HepG2 (cell line): ENCODE results near the gene SELENOT. TPM values are rescaled to one million over a fixed set of nuclear protein-coding genes. Genes with fewer than 3 reads are reported as not detected.

ENCODE experiments used
- ATAC-seq: fragments of 200-7000 bp; cut with Tn5 transposase; 3 replicates; pipeline ENCODE4 v1.9.1; 2020; ENCODE audit warnings: mild to moderate bottlenecking, moderate library complexity
- BruUV-seq: library from RNA; stranded (reverse); fragments of 400-500 nt; replicated peaks from 2 replicates; lab custom pipeline; 2021; lab: Mats Ljungman, UMichigan
- CTCF ChIA-PET: fragments of 300-600 bp; formaldehyde crosslinking; extraction: SDS; loops from one replicate; lab custom pipeline; 2021; ENCODE audit warnings: low total read pairs, inconsistent platforms, low intra/inter-chr PET ratio; lab: Yijun Ruan, JAX
- POLR2A ChIA-PET: fragments of 350-600 bp; sonication (Branson Sonifier 250); formaldehyde crosslinking; loops from one replicate; lab custom pipeline; 2020; ENCODE audit warnings: antibody characterized with exemption, inconsistent platforms; lab: Yijun Ruan, JAX
- DNase-seq: peaks from one replicate; pipeline ENCODE4 v3.0.0-alpha.2; 2015; ENCODE audit warnings: low spot score
- FAIRE-seq: peaks from 3 replicates; lab custom pipeline; 2011; peaks lifted over from hg19 to GRCh38; lab: Jason Lieb, UNC
- H2AFZ ChIP-seq: one replicate; pipeline ENCODE4 v1.6.1; 2011; ENCODE audit warnings: low read length, inconsistent platforms
- H3K27ac ChIP-seq: fragments of 300-600 bp; 3 replicates; pipeline ENCODE4 v1.8.0; 2011; ENCODE audit warnings: mixed run types, mild to moderate bottlenecking, mixed read lengths, low read length, inconsistent platforms; ENCODE audit not compliant: insufficient read depth; ENCODE audit errors: extremely low read length
- H3K27me3 ChIP-seq, 2 experiments: fragments of 200-600 bp in 1 of 2; 2 replicates in 1 of 2; 3 replicates in 1 of 2; pipeline versions ENCODE4 v1.6.0 to v1.8.0; 2011; ENCODE audit warnings: low read length in 2 of 2, mild to moderate bottlenecking in 2 of 2, moderate library complexity in 2 of 2, inconsistent platforms in 1 of 2; ENCODE audit not compliant: insufficient read depth in 2 of 2, control insufficient read depth in 1 of 2
- H3K36me3 ChIP-seq, 2 experiments: fragments of 200-600 bp in 1 of 2; replicated peaks in 1 of 2; 2 replicates in 1 of 2; 3 replicates in 1 of 2; pipeline versions ENCODE4 v1.5.1 to v1.8.0; 2011; ENCODE audit warnings: low read length in 2 of 2, inconsistent platforms in 1 of 2; ENCODE audit not compliant: insufficient read depth in 2 of 2, control insufficient read depth in 1 of 2
- H3K4me1 ChIP-seq: 2 replicates; pipeline ENCODE4 v1.5.1; 2012; ENCODE audit warnings: low read length, inconsistent platforms; ENCODE audit not compliant: insufficient read depth
- H3K4me2 ChIP-seq: 2 replicates; pipeline ENCODE4 v1.6.0; 2011; ENCODE audit warnings: low read depth, low read length, inconsistent platforms
- H3K4me3 ChIP-seq, 3 experiments: fragments of 200-600 bp in 1 of 3; sonication (generic), shearing (Covaris generic) in 1 of 3; replicated peaks in 1 of 3; 2 replicates each; pipeline ENCODE4 v1.5.1; 2011 to 2016; ENCODE audit warnings: low read length in 3 of 3, inconsistent platforms in 2 of 3, low read depth in 2 of 3, mild to moderate bottlenecking in 2 of 3, control low read depth in 1 of 3, mixed read lengths in 1 of 3; ENCODE audit not compliant: insufficient read depth in 1 of 3
- H3K79me2 ChIP-seq: one replicate; pipeline ENCODE4 v1.6.1; 2011; ENCODE audit warnings: low read length, inconsistent platforms; ENCODE audit not compliant: insufficient read depth
- H3K9ac ChIP-seq: 2 replicates; pipeline ENCODE4 v1.6.0; 2011; ENCODE audit warnings: mild to moderate bottlenecking, low read depth, low read length, inconsistent platforms; ENCODE audit not compliant: insufficient read depth
- H3K9me3 ChIP-seq: 2 replicates; pipeline ENCODE4 v1.5.1; 2012; ENCODE audit warnings: mild to moderate bottlenecking, low read length
- H4K20me1 ChIP-seq: 2 replicates; pipeline ENCODE4 v1.6.0; 2011; ENCODE audit warnings: inconsistent platforms, mild to moderate bottlenecking, low read length, moderate library complexity; ENCODE audit not compliant: insufficient read depth
- AGO2 ChIP-seq: fragments of 200-400 bp; formaldehyde crosslinking; optimal IDR thresholded peaks from 2 replicates; pipeline ENCODE3; 2017; ENCODE audit warnings: mild to moderate bottlenecking, low read depth, low read length, moderate library complexity
- KAT2B ChIP-seq: fragments of 150-350 bp; IDR thresholded peaks from 2 replicates; pipeline ENCODE4 v1.6.1; 2014; ENCODE audit warnings: low read depth, low read length, borderline replicate concordance
- KAT8 ChIP-seq: IDR thresholded peaks from 2 replicates; pipeline ENCODE4 v1.6.1; 2016; ENCODE audit warnings: missing genetic modification reagents, missing compliant biosample characterization
- KDM2A ChIP-seq: sonication (generic); formaldehyde crosslinking; IDR thresholded peaks from 2 replicates; pipeline ENCODE4 v1.4.0; 2020; ENCODE audit warnings: low read depth, missing genetic modification reagents, borderline replicate concordance
- PAXIP1 ChIP-seq: sonication (generic); formaldehyde crosslinking; conservative IDR thresholded peaks from 2 replicates; pipeline ENCODE4 v1.4.0; 2020; ENCODE audit warnings: mild to moderate bottlenecking, missing genetic modification reagents, moderate library complexity
- ZNF180 ChIP-seq: sonication (generic); formaldehyde crosslinking; IDR thresholded peaks from 2 replicates; pipeline ENCODE4 v1.4.0; 2020; ENCODE audit warnings: low read depth, missing genetic modification reagents, borderline replicate concordance
- ZNF530 ChIP-seq: sonication (generic); formaldehyde crosslinking; IDR thresholded peaks from 2 replicates; pipeline ENCODE4 v1.5.0; 2020; ENCODE audit warnings: low read depth, mild to moderate bottlenecking, missing genetic modification reagents
- WGBS: methylation state at CpG from one replicate; pipeline ENCODE4 v1.1.6; 2017; ENCODE audit warnings: low lambda C conversion rate; 5-methylcytosine and 5-hydroxymethylcytosine counted together
- in situ Hi-C: cut with HindIII; loops from 2 replicates; pipeline ENCODE4 v1.10.0; 2017; ENCODE audit warnings: low pct_unique_long_range_greater_than_20kb; ENCODE audit not compliant: extremely low pct_ligation_motif_present
- intact Hi-C: fragments of 100-400 bp; cut with micrococcal nuclease; formaldehyde crosslinking; loops from one replicate; pipeline ENCODE4 v1.10.0; 2022; ENCODE audit not compliant: unreplicated experiment
- polyA plus RNA-seq, 8 experiments: library from polyadenylated mRNA; depleted of rRNA in 3 of 8; stranded (reverse) in 7 of 8; unstranded in 1 of 8; fragments of >200 nt; fragmentation: Illumina TruSeq in 4 of 8; extraction: Trizol in 4 of 8; gene quantifications; 2 replicates each; pipeline versions ENCODE4 v1.2.1 to v1.2.3, GENCODE V29; 2011 to 2016; ENCODE audit warnings: low read depth in 4 of 8, missing spikeins in 1 of 8, mixed read lengths in 1 of 8; ENCODE audit not compliant: insufficient read depth in 1 of 8
- total RNA-seq, 5 experiments: library from RNA; depleted of rRNA; stranded (reverse); fragments of >200 nt; fragmentation: Illumina TruSeq; extraction: Trizol; gene quantifications; 2 replicates each; pipeline ENCODE4 v1.2.3, GENCODE V29; 2016; ENCODE audit warnings: low read depth in 1 of 5
- TF ChIP-seq, protein P1 (sequence below): sonication (generic); formaldehyde crosslinking; IDR thresholded peaks from 2 replicates; pipeline ENCODE4 v1.4.0; 2020; ENCODE audit warnings: mild to moderate bottlenecking, low read depth, missing genetic modification reagents
- TF ChIP-seq, protein P2 (sequence below): sonication (generic); formaldehyde crosslinking; IDR thresholded peaks from 2 replicates; pipeline ENCODE4 v1.4.0; 2020; ENCODE audit warnings: mild to moderate bottlenecking, missing genetic modification reagents, borderline replicate concordance

The SELENOT gene
- total and polyA plus RNA-seq, 2 of the 13 experiments (the other 11 are each of a cell fraction or from before 2014, with no cell fraction given): 122 to 273 TPM

DNA sequence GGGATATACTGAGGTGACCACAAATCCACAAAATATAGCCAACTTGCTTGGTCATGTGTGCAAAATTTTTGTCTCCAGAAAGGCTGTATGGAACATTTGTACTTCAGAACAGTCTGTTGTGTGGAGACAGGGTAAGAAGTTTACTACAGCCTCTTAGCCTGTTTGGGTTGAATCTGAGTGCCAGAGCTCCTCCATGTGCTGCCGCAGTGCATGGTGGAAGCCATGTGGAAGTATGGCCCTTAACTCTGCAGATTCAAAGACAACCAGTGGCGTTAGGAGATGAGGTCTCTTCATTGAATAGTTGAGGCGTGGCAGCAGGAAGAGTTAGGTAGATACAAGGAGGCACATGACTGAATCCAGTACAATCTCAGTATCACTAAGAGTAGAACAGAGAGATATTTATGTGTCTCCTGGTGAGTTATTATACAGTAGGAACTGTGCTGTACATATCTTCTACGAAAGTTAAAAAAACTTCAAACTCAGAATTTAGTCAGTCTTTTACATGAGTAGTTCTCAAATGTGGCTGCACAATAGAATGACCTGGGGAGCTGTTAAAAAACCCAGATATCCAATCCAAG, 47.2 kb upstream of the SELENOT start:
- Histone ChIP-seq H3K27me3 (no peaks in the 10 kb centered on the region), H4K20me1 (peaks cover 9% of the 10 kb centered on the region; the same call in 1 of the 2 replicates), H2AFZ (no peak overlapping the region), H3K9ac (no peak overlapping the region), H3K4me2 (no peak overlapping the region), H3K4me1 (peaks cover 3% of the 10 kb centered on the region; the same call in 1 of the 2 replicates), H3K79me2 (peaks cover 58% of the 10 kb centered on the region), H3K4me3 (no peak overlapping the region), H3K9me3 (no peaks in the 10 kb centered on the region), H3K27ac (no peak overlapping the region), H3K36me3 (peaks cover 7 to 53% of the 10 kb centered on the region in 2 experiments)
- no peak for ATAC-seq
- 94% methylated on average over 4 of the region's 4 CpGs for WGBS
- no TSS peak for BruUV-seq
- no peak for DNase-seq
- intact Hi-C loops (no loop called here), in situ Hi-C loops (no loop called here)
- ChIA-PET POLR2A (no interaction called here), CTCF (no interaction called here)
- TF ChIP-seq, protein P1, sequence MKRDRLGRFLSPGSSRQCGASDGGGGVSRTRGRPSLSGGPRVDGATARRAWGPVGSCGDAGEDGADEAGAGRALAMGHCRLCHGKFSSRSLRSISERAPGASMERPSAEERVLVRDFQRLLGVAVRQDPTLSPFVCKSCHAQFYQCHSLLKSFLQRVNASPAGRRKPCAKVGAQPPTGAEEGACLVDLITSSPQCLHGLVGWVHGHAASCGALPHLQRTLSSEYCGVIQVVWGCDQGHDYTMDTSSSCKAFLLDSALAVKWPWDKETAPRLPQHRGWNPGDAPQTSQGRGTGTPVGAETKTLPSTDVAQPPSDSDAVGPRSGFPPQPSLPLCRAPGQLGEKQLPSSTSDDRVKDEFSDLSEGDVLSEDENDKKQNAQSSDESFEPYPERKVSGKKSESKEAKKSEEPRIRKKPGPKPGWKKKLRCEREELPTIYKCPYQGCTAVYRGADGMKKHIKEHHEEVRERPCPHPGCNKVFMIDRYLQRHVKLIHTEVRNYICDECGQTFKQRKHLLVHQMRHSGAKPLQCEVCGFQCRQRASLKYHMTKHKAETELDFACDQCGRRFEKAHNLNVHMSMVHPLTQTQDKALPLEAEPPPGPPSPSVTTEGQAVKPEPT (CRISPR knock-in tag): no peak
- TF ChIP-seq KDM2A (CRISPR knock-in tag): no peak
- TF ChIP-seq AGO2: no peak
- TF ChIP-seq PAXIP1 (CRISPR knock-in tag): no peak
- TF ChIP-seq, protein P2, sequence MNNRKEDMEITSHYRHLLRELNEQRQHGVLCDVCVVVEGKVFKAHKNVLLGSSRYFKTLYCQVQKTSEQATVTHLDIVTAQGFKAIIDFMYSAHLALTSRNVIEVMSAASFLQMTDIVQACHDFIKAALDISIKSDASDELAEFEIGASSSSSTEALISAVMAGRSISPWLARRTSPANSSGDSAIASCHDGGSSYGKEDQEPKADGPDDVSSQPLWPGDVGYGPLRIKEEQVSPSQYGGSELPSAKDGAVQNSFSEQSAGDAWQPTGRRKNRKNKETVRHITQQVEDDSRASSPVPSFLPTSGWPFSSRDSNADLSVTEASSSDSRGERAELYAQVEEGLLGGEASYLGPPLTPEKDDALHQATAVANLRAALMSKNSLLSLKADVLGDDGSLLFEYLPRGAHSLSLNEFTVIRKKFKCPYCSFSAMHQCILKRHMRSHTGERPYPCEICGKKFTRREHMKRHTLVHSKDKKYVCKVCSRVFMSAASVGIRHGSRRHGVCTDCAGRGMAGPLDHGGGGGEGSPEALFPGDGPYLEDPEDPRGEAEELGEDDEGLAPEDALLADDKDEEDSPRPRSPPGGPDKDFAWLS (CRISPR knock-in tag): no peak
- TF ChIP-seq ZNF180 (CRISPR knock-in tag): no peak
- TF ChIP-seq KAT2B: no peak
- TF ChIP-seq ZNF530 (CRISPR knock-in tag): no peak
- no peak for TF ChIP-seq KAT8 (CRISPR knock-in tag)
- FAIRE-seq: no peak
